Measurements from ENCODE around the gene TMPRSS4.

GRCh38 chr11:118052581-118053206 is 24.2 kb upstream of the TMPRSS4 start:
- TF ChIP-seq CTCF (IDR thresholded peaks at IDR 0.05) (no peak), POLR2A (IDR thresholded peaks at IDR 0.05) (no peak)

All from body of pancreas (tissue), 4 donors.